ENCODE measurements around the gene TEAD3.
"Not testable (repeated sequence)": the region's sequence is repeated elsewhere in the genome, so short reads cannot be mapped to it uniquely, and the experiment has no call there.

The TEAD3 gene

DNA sequence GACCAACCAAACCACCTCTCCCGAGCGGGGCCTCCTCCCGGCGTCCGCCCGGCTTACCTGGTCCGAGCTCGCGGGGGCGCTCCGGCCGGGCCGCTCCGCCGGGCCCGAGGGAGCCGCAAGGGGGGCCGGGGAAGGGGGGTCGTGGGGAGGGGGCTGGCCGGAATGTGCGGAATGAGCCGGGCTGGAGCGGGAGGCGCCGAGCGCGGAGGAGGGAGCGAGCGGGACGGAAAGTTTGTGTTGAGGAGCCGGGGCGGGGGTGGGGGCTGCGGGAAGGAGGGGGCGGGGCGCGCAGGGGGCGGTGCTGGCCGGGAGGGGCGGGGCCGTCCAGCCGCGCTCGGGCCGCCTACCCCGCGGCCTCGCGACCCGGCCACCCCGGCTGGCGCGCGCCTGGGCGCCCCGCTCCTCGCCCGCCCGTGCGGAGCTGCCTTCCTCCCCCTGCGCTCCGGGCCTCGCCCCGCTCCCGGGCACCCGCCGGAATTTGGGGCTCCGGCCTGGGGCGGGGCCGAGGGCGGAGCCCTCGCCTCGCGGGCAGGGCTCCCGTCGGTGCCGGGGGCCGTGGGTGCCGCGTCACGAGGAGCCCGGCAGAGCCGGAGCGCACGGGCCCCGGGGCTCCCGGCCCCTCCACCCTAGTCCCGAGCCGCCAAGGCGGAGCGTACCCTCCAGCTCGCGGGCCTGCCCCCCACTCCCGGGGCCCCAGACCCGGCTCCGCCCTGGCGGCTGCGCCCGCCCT, at the start of gene TEAD3:
TEAD3 (minus strand) TSS at position 239 of the 730 bp plus-strand sequence.
- no peak for DNase-seq

GRCh38 chr6:35544769-35545361, 48.0 kb upstream of the TEAD3 start:
- DNase-seq = no peak

DNA sequence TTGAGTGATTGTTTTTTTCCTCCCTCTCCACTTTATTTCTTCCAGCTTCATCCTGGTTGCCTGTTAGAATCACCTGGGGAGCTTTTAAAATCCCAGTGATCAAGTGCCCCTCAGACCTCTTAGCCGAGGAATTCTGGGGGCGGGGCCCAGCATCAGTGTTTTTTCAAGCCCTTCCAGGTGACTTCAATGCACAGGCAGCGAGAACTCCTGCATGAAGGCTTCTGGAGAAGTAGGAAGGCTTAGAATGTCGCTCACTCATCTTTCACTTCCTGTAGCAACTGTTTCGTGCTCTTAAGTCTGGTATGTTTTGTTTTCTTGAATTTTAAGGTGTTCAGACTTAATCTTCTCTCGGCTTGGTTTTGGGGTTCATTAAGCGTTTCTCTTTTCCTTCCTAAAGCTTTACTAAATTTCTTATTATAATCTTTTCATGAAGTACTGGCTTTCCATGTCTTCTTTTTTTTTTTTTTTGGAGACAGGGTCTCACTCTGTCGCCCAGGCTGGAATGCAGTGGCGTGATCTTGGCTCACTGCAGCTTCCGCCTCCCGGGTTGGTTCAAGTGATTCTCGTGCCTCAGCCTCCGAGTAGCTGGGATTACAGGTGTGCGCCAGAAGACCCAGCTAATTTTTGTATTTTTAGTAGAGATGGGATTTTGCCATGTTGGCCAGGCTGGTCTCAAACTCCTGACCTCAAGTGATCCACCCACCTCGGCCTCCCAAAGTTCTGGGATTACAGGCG, 46.7 kb upstream of the TEAD3 start:
- DNase-seq = no peak

DNA sequence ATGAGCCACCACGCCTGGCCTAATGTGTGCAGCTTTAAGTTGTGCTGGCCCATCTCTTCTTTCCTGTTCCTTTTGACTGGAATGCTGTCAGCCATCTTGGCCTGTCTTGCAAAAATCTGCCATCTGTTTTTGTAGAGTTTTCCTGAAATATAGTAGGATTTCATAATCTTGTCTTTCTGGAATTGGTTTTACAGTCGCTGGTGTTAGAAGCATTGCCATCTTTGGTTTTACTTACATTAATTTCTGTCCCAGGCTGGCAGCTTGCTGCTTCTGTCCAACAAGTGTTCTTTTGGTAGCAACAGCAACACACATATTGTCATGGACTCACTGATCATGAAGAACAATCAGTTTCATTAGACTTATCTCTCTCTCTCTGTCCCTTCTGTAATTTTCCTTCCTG, 45.0 kb upstream of the TEAD3 start:
- no peak for DNase-seq

DNA sequence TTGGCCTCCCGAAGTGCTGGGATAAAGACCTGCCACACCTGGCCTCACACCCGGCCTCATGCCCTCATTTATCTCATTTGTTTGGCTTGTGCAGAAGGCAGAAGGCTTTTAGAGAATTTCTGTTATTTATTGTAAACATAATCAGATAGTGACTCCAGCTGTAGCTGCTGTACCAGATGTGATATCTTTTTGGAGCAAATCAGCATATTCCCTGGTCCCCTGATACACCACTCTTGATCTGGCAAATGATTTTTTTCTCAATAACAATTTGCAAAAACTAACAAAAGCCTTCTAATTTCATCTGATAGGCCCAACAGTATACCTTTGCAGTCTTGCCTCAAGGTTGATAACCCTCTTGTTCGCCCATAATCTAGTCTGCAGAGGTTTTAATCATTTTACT, 42.3 kb upstream of the TEAD3 start:
- DNase-seq = no peak

- not testable (repeated sequence) for DNase-seq
These were observed 39.0 kb upstream of the TEAD3 start for GRCh38 chr6:35535847-35536246.

DNA sequence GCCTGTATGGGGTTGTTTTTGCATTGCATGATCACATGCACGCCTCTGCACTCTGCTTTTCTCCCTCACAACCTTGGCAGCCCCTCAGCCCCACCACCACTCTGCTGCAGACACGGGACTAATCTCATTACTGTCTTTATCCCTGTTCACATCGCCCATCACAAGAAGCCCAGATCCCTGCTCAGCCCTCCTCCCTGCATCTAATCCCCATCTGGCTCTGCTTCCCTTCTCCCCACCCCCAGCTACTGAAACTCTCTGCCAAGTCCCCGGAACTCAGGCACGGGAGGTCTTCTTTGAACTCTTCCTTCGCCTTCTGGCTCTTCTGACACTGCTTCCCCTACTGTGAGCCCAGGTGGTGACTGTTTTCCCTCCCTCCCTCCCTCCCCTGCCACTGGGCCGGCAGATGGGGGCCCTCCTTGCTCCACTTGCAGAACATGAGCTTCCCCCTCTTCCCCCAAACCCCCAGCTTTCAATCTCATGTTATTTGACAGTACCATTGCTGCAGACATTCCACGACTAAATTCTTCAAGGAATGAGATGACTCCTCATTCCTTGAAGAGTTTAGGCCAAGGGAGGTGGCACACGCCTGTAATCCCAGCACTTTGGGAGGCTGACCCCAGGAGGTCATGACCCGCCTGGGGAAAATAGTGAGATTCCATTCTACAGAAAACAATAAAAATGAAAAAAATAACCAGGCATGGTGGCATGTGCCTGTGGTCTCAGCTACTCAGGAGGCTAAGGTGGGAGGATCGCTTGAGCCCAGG, 37.7 kb upstream of the TEAD3 start:
- no peak for DNase-seq

GRCh38 chr6:35533981-35534380, 37.1 kb upstream of the TEAD3 start:
- no peak for DNase-seq

GRCh38 chr6:35532126-35532525, 35.2 kb upstream of the TEAD3 start:
- DNase-seq = no peak

DNA sequence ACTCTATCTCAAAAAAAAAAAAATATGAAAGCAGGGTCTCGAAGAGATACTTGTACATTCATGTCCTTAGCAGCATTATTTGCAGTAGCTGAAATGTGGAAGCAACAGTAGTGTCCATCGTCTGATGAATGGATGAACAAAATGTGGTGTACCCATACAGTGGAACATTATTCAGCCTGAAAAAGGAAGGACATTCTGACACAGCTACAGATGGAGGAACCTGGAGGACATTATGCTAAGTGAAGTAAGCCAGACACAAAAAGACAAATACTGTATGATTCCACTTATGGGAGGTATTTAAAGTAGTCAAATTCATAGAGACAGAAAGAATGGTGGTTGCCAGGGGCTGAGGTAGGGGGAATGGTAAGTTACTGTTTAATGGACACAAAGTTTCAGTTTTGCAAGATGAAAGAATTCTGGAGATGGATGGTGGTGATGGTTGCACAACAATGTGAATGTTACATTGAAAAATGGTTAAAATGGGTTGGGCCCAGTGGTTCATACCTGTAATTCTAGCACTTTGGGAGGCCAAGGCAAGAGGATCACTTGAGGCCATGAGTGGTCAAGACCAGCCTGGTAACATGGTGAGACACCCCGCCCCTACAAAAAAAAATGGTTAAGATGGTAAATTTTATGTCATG, 27.6 kb upstream of the TEAD3 start:
- DNase-seq = no peak

DNA sequence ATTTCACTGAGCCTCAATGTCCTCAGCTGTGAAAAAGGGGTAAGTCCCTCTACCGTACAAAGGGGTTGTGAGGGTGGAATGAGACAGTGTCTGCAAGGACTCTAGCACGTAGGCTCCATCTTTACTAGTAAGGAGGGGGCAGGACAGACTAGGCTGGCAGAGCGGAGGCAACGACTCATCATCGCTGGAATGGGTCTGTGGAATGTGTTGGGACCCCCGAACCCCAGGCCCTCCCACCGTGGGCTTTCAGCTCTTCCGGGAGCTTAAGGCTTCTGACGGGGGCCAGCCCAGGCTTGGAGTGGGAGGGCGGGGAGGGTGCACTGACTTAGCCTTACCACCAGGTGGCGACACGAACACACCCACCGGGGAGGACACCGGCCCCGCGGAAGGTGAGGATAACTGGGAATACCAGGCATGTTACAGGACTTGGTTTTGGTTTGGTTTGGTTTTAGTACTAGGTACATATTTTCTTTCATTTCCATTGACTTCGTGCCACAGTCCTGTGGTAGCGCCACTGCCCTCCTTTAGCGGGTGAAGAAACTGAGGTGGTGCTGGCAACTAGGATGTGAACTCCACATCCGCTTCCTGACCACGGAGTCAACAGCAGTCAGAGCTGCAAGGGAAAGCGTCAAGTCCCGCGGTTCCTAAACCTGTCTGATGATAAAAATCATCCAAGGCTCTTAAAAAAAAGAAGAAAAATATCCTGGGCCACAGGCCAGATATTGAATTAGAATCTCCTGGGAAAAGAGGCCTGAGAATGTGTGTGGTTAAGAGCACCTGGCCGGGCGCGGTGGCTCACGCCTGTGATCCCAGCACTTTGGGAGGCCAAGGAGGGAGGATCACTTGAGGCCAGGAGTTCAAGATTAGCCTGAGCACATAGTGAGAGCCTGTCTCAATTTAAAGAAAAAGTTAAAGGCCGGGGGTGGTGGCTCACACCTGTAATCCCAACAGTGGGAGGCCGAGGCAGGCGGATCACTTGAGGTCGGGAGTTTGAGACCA, 26.1 kb upstream of the TEAD3 start:
- DNase-seq = peak; percentile 27

- no peak for DNase-seq
These were observed 25.3 kb upstream of the TEAD3 start for GRCh38 chr6:35522151-35522550.

DNA sequence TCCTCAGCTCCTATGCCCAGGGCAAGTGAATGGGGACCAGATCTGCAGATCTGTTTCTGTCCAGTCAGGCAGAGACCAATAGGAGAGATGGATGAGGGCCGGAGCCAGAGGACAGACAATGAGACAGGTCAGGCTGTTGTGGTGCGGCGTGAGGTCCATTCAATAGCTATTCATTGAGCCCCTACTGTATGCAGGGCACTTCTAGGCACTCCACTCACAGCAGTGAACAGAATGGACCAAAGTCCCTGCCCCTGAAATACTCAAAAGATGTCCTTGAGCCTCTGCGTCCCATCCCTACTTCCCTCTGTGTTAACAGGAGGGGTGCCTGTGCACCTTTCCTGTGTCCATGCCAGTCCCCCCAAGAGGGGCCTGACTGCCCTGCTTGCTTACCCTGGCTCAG, 24.4 kb upstream of the TEAD3 start:
- no peak for DNase-seq

DNA sequence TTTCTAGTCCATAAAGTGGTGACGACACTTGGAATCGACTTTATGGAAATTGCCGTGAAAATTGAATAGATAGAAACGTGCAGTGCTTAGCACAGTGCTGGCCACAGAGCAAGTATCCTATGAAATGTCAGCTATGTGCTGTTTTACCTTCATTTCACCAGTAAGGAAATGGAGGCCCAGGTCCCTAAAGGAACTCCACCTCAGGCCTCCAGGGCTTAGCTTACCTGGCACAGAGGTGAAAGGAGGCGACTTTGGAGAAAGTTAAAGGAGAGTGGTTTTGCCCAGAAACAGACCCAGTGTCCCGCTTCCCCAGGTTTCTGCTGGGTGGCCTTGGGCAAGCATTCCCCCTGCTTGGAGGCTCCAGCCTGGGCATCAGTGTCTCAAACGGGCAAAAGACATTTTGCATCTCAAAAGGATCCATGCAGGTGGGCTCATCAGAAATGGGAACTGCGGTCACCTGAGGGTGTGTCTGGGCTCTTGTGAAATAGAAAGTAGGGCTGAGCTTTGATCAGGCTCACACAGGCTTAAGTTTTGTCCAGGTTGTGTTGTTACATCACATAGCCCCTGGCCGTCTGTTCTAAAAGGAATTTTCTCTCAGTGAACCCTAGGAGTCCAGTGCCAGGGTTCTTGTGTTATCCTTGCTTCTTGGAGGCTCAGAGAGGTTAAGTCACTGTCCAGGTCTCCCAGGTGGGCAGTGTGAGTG, 22.6 kb upstream of the TEAD3 start:
- no peak for DNase-seq

DNA sequence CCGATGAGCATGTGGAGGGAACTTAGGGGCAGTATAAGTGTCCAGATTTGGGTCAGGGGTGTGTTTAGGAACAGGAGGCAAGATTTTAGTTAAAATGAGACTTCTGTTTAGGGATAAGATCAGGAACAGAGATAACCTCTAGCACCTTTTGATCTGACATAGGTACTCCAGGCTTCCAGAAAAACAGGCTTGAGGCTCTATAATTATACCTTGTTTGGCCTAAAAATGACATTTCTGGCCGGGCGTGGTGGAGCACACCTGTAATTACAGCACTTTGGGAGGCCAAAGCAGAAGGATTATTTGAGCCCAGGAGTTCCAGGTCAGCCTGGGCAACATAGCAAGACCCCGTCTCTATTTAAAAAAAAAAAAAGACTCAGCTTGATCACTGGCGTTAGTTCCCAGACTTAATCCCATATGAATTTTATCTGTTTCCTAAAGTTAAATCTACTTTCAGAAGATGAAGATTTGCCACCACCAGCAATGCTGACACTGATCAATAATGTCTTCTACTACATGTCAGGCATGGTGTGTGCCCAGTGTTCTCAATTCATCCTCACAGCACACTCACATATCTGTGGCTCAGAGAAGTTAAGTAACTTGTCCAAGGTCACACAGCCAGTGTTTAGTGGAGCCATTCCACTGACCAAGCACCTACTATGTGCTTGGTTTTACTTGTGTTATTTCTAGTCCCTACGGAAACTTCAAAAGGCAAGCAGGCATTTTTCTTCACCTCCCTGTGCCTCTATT, 21.9 kb upstream of the TEAD3 start:
- DNase-seq = no peak

DNA sequence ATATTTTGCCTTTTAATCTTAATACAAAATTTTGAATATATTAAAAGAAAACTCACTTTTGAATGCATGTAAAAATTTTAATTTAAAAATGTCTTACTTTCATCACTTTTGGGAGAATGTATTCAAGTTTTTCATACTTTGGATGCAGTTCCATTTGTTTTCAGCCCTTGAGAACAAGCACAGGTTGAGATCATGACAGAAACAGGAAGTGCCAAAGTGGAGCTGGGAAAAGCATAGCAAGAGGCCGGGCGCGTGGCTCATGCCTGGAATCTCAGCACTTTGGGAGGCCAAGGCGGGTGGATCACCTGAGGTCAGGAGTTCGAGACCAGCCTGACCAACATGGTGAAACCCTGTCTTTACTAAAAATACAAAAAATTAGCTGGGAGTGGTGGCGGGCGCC, 21.1 kb upstream of the TEAD3 start:
- not testable (repeated sequence) for DNase-seq

- DNase-seq = no peak
These were observed 19.8 kb upstream of the TEAD3 start for GRCh38 chr6:35516712-35517111.

DNA sequence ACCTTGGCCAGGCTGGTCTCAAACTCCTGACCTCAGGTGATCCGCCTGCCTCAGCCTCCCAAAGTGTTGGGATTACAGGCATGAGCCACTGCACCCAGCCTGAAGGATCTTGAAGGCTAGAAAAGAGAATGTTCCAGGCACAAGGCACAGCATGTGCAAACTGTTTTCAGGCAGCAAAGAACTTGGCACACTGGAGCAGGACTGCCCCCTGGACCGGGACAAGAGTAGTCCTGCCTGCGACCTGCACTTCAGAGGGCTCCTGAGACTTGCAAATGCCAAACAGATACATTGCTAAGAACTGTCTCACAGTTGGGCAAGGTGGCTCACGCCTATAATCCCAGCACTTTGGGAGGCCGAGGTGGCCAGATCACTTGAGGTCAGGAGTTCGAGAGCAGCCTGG, 19.1 kb upstream of the TEAD3 start:
- not testable (repeated sequence) for DNase-seq

GRCh38 chr6:35514587-35514986, 17.7 kb upstream of the TEAD3 start:
- DNase-seq = no peak

GRCh38 chr6:35512740-35513139, 15.9 kb upstream of the TEAD3 start, which contains the start of gene TULP1:
TULP1 (minus strand) TSS chr6:35512896; CDS start chr6:35512858, 38 bp downstream.
- no peak for DNase-seq
